Central memory CD8-positive, alpha-beta T cell (primary cell): ENCODE results near the gene NET1.
A peak's percentile ranks its signal among the peaks of the same experiment; 100 is the strongest.

Experiments used
- ATAC-seq: fragments of 150-1000 bp; cut with Tn5 transposase; replicated peaks from 2 replicates; pipeline ENCODE4 v1.10.0; 2022; ENCODE audit warnings: mild to moderate bottlenecking, moderate FRiP score, moderate number of reproducible peaks; ENCODE audit not compliant: poor library complexity, severe bottlenecking; ENCODE audit errors: extremely low read depth
- DNase-seq, 2 donors: peaks; one replicate each; pipeline ENCODE4 v3.0.0; 2021; ENCODE audit warnings: low spot score in 2 of 2
- H3K27ac Mint-ChIP-seq: one replicate; pipeline ENCODE4 v1.8.0; 2022; ENCODE audit warnings: low read depth, mild to moderate bottlenecking, moderate library complexity, mixed read lengths
- H3K27me3 Mint-ChIP-seq: one replicate; pipeline ENCODE4 v1.8.0; 2022; ENCODE audit warnings: mixed read lengths
- H3K36me3 Mint-ChIP-seq: one replicate; pipeline ENCODE4 v1.8.0; 2022; ENCODE audit warnings: mild to moderate bottlenecking, moderate library complexity, mixed read lengths; ENCODE audit not compliant: insufficient read depth
- H3K4me1 Mint-ChIP-seq: one replicate; pipeline ENCODE4 v1.8.0; 2022; ENCODE audit warnings: mixed read lengths
- H3K4me3 Mint-ChIP-seq: one replicate; pipeline ENCODE4 v1.8.0; 2022; ENCODE audit warnings: mild to moderate bottlenecking, moderate library complexity, mixed read lengths
- H3K9me3 Mint-ChIP-seq: one replicate; pipeline ENCODE4 v1.8.0; 2022; ENCODE audit warnings: mixed read lengths

The NET1 gene

DNA sequence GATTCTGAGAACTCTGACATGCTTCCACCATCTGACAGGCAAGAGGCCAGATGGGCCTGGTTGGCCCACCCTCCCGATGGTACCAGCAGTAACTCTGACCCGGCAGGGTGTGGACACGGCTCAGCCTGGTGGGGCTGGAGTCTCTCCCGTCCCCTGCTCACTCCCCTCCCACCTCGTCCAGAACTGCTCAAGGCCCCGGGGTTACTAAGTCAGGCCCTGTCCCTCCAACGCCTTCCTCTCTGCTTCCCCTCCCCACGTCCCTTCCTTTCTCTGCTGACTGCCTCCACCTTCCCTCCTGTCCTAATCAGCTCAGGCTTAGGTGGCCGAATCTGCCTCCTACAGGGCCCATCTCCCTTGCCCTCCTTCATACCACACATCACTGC is 74.5 kb downstream of the NET1 start:
- DNase-seq, result no peak
- Mint-ChIP-seq H3K27ac (no peak overlapping the region), H3K9me3 (no peaks in the 10 kb centered on the region), H3K36me3 (no peaks in the 10 kb centered on the region), H3K4me1 (no peaks in the 10 kb centered on the region), H3K4me3 (no peak overlapping the region), H3K27me3 (peaks cover 26% of the 10 kb centered on the region)
- ATAC-seq, result no peak

DNA sequence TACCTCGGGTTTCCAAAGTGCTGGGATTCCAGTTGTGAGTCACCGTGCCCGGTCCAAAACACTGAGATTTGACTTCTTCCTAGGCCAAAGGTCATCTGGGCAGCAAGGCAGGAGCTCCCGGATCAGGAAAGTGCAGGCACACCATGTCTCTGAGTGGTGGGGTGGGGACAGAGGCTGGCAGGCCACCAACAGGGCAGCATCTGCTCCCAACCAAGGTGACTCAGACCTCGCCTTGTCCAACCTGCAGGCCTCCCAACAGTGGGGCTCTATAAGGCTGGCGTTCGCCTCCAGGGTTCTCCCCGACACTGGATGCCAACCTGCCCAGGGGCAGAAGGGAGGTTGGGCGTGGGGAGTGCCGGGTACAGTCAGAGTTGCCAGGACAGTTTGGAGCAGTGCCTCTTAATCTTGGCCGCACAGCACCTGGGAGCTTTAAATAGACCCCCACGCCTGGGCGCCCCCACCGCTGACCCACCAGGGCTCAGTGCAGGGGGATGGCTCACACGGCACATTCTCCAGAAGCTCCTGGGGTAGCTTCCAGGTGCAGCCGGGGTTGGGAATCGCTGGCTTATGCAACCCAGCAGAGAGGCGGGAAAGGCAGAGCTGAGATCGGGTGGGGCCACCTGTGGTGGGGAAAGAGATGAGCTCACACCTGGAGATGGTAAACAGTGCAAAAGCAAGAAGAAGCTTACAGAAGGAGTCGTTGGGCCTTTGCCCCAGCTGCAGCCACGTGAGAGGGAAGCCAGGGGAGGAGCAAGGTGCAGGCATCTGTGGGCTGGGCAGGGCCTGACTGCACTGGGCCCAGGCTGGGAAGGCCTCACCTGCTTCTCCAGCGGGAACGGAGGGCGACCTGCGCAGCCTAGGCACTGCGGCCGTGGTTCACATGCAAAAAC is 76.2 kb downstream of the NET1 start:
- Mint-ChIP-seq H3K4me3 (no peak overlapping the region), H3K27ac (no peak overlapping the region), H3K27me3 (peaks cover 16% of the 10 kb centered on the region), H3K36me3 (no peaks in the 10 kb centered on the region), H3K4me1 (no peaks in the 10 kb centered on the region), H3K9me3 (no peaks in the 10 kb centered on the region)
- ATAC-seq (no peak), DNase-seq (no peak)

DNA sequence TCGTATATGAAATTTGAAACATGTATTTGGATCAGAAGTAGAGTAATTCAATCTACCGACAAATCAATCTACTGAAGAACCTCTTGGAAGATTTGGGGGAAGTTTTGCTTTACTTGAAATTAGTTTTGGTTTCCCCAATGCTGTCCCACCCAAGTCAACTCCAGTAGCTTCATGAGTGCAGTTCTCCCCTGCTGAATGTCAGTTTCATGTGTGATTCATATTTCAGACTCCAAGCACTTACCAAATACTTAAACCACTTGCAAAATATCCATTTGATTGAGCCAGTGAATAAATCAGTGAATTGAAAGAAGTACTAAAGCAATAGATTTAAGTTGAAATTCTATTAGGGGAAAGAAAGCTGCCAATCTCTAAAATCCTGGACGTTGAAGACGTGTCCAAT is 77.7 kb downstream of the NET1 start:
- Mint-ChIP-seq H3K27ac (no peak overlapping the region), H3K36me3 (no peaks in the 10 kb centered on the region), H3K4me1 (no peaks in the 10 kb centered on the region), H3K27me3 (peaks cover 16% of the 10 kb centered on the region), H3K4me3 (no peak overlapping the region), H3K9me3 (no peaks in the 10 kb centered on the region)
- no peak for ATAC-seq
- DNase-seq, result no peak

DNA sequence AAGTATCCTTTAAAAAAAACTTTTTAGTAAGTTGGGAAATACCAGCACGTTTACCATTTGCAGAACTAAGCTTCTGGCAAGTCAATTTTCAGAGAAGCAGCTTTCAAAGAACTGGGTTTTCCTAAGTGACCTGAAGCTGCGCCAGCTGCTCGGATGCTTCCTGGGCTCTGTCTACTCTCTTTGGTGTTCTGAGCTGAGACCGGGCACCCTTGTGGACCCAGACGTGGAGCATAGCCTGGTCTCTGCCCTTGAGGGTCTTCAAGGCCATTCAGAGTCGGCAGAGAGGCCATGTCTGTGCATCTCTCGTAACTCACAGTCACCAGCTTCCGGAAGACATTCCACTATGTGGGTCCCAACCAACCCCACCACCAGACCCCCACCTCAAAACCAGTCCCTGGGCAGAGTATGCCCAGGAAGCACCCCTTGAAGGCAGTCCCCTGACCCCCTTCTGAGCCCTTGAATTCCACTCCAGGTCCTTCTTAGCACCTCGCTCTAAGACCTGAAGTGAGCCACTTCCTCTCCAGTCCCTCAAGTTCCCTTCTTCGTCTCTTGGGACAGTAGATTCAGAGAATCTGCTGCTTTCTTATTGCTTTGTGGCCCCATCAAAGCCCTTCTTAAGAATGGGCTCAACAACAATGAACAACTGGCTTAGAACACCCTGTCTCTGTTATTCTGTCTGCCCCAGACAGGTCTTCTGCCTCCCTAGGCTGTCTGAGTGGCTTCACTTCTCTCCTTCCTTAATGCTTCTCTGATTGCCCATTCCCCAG is 78.5 kb downstream of the NET1 start:
- no peaks in the 10 kb centered on the region for H3K9me3 Mint-ChIP-seq
- H3K4me3 Mint-ChIP-seq, result no peak overlapping the region
- H3K4me1 Mint-ChIP-seq, result no peaks in the 10 kb centered on the region
- ATAC-seq, result no peak
- H3K27me3 Mint-ChIP-seq, result peaks cover 16% of the 10 kb centered on the region
- peak overlapping the region; percentile 52 for H3K27ac Mint-ChIP-seq
- DNase-seq, result no peak
- H3K36me3 Mint-ChIP-seq, result no peaks in the 10 kb centered on the region

DNA sequence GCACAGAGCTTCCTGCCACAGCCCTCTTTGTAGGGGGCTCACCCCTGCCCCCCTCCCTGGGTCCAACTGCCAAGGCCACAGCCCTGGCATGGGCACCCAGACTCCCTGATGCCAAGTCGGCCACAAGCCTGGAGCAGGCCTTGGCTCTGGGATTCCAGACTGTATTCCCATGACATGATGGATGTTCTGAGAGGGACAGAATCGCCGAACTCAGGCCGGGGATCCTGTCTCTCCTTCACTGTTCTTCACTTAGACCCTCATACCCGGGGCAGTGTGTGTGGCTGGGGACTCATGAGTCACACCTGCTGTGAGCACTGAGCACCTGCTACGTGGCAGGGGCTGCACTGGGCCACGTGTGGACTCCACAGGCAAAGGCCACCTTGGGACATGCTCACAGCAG is 79.1 kb downstream of the NET1 start:
- no peak overlapping the region for H3K4me3 Mint-ChIP-seq
- no peaks in the 10 kb centered on the region for H3K36me3 Mint-ChIP-seq
- DNase-seq (no peak), ATAC-seq (no peak)
- H3K27me3 Mint-ChIP-seq, result peaks cover 15% of the 10 kb centered on the region
- H3K27ac Mint-ChIP-seq, result peak overlapping the region; percentile 52
- H3K4me1 Mint-ChIP-seq, result no peaks in the 10 kb centered on the region
- H3K9me3 Mint-ChIP-seq, result no peaks in the 10 kb centered on the region

DNA sequence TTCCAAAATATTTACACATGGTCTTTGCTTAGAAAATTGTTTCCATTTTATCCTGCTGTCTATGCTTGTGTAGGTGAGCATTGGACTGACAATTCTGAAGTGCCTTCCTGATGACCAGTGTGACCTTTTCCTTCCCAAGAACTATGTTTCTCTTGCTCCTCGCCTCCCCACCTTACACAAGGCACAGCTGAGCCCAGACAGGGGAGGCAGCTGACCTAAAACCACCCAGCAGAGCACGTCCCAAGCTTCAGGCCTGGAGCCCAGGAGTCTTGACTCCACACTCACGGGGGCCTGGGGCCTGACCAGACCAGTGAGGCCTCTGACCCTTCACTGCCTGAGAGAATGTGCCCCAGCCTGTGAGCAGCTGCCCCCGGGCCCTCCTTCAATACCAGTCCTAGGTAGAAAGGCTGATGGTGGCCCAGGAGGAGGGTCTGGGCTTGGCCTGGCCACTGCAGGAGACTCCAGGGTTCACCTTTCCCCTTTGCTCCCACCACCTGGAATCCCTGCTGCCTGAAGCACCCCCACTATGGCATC is 80.0 kb downstream of the NET1 start:
- Mint-ChIP-seq H3K27me3 (peaks cover 6% of the 10 kb centered on the region), H3K4me3 (no peak overlapping the region), H3K27ac (no peak overlapping the region), H3K4me1 (no peaks in the 10 kb centered on the region), H3K9me3 (no peaks in the 10 kb centered on the region), H3K36me3 (no peaks in the 10 kb centered on the region)
- no peak for ATAC-seq
- DNase-seq, result no peak

DNA sequence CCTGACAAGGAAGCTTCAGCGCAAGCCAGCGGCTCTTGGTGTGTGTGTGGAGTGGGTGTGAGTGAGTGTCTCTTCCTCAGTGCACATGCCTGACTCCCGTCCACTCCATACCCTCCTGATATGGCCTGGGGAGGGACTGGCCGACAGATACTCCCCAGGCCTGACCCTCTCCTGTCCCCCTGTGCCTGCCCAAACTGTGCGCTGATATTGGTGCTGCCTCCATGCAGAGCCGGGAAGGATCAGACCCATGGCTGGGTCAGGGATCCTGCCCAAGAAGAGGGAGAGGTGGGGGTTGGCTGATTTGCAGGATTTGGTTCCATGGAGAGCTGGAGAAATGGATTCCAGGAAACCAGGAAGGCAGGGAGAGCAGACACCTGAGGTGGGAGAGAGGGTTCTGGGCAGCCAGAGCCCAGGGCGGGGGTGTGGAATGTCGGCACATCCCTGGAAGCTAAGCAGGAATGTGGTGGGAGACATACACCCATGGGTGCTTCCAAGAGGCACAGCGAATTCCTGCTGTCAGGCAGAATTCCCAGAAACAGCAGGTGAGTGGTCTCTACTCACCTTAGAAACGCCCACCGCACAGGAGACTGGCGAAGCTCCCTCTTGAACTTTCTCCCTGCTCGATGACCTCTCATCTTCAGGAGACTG is 80.7 kb downstream of the NET1 start:
- ATAC-seq, result no peak
- Mint-ChIP-seq H3K4me1 (no peaks in the 10 kb centered on the region), H3K9me3 (no peaks in the 10 kb centered on the region), H3K27me3 (no peaks in the 10 kb centered on the region), H3K27ac (no peak overlapping the region), H3K4me3 (no peak overlapping the region), H3K36me3 (no peaks in the 10 kb centered on the region)
- no peak for DNase-seq

DNA sequence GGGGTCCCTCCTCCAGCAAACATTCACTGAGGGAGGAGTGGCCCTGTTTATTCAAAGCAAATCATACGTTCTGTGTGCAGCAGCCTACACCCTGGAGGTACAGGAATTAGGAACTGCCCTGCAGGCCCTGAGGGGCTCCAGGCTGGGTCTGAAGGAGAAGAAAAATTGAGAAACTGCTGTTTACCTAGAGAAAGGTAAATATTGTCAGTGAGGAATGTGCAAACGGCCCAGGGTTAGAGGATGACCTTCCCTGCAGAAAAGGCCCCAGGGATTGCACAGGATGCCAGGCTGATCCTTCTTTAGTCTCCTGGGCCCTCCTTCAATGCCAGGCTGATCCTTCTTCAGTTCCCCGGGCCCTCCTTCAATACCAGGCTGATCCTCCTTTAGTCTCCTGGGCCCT is 81.3 kb downstream of the NET1 start:
- no peak overlapping the region for H3K27ac Mint-ChIP-seq

DNA sequence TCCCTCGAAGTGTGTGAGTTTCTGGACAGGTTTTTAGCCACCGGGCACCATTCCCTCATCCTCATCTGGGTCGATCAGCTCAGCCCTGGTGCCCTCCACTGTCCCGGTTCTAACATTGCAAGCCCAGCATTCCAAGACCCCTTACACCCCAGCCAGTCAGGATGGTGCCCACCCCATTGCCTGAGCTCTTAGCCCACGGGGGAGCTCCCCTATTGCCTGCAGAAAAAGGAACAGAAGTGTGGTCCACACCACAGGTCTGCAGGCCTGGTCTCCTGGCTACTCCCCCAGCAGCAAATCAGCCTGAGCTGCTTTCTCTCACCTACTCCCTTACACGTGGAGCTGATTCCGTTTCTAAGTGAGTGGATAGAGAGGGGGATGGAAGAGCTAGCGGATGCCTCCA is 82.3 kb downstream of the NET1 start:
- no peaks in the 10 kb centered on the region for H3K27me3 Mint-ChIP-seq
- ATAC-seq (no peak), DNase-seq (no peak)
- no peaks in the 10 kb centered on the region for H3K9me3 Mint-ChIP-seq
- no peaks in the 10 kb centered on the region for H3K36me3 Mint-ChIP-seq
- no peak overlapping the region for H3K27ac Mint-ChIP-seq
- no peaks in the 10 kb centered on the region for H3K4me1 Mint-ChIP-seq
- H3K4me3 Mint-ChIP-seq, result no peak overlapping the region

More for the DNA sequence above, 81.3 kb downstream of the NET1 start:
- Mint-ChIP-seq H3K27me3 (no peaks in the 10 kb centered on the region), H3K4me1 (no peaks in the 10 kb centered on the region), H3K36me3 (no peaks in the 10 kb centered on the region), H3K4me3 (no peak overlapping the region), H3K9me3 (no peaks in the 10 kb centered on the region)
- no peak for ATAC-seq
- DNase-seq, result no peak

DNA sequence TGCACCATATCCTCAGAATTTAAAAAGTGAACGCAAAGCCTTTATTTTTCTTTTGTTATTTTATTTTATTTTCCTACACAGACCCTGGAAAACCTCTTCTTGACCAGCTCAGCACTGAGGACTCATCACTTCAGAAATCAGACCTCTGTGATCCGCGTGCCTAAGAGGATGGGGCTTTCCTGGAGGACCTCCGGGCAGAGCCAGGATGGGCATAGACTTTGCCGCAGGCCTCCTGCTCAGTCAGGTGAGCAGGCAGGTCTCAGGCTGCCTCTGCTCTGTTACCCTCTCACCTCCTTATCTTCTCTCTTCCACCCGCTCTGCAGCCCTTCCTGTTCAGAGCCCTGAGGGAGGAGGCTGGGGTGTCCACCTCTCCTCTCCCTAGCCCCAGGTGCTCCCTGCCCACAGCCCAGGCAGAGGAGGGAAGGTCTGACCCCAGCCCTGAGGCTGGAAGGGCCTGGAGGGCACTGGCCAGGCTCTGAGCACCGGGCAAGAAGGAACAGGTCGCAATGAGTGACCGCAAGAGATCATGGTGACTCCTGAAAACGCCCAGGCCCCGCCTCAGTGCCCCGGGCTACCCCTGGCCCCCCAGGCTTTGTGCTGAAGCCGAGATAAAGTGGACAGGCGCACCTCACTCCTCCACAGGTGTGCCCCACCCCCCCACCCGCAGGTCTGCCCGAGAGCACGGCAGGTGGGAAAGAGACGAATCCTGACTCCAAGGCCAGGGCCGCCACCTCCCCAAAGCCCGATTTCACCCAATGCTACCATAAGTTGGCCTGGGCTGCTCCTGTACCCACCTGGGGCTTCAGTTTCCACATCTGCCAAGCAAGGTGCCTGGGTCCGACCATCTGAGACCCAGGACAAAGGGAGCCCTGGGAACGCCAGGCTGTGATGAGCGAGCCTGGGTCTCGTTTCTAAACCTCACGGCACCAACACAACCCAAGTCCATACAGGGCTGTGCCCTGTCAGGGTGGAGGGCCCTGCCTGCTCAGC is 84.2 kb downstream of the NET1 start:
- H3K27ac Mint-ChIP-seq, result no peak overlapping the region
- H3K36me3 Mint-ChIP-seq, result no peaks in the 10 kb centered on the region
- ATAC-seq, result no peak
- H3K4me3 Mint-ChIP-seq, result no peak overlapping the region
- no peaks in the 10 kb centered on the region for H3K9me3 Mint-ChIP-seq
- no peak for DNase-seq
- H3K4me1 Mint-ChIP-seq, result no peaks in the 10 kb centered on the region
- no peaks in the 10 kb centered on the region for H3K27me3 Mint-ChIP-seq

DNA sequence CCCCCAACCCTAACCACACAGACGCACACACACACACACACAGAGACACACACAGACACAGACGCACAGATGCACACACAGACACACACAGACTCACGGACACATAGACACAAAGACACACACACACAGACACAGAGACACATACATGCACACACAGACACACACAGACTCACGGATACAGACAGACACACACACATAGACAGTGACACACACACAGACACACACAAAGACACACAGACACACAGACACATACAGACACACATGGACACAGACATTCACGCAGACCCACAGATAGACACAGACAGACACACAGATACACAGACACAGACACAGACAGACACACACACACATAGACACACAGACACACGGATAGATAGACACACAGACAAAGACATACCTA is 84.9 kb downstream of the NET1 start:
- DNase-seq, result no peak
- Mint-ChIP-seq H3K27me3 (no peaks in the 10 kb centered on the region), H3K4me1 (no peaks in the 10 kb centered on the region), H3K27ac (no peak overlapping the region), H3K9me3 (no peaks in the 10 kb centered on the region), H3K36me3 (no peaks in the 10 kb centered on the region), H3K4me3 (no peak overlapping the region)
- no peak for ATAC-seq
